MM.1S (cell line): Measurements from ENCODE around the gene DCAF10.

ENCODE experiments used
- DNase-seq: peaks from one replicate; pipeline ENCODE4 v3.0.0-alpha.2; 2015
- H2AFZ ChIP-seq: fragments of 300-600 bp; sonication (generic); 2 replicates; pipeline ENCODE4 v1.6.0; 2016; ENCODE audit warnings: antibody characterized with exemption, low read length
- H3F3A ChIP-seq: fragments of 300-600 bp; sonication (generic); 2 replicates; pipeline ENCODE4 v1.6.1; 2016; ENCODE audit warnings: mild to moderate bottlenecking, antibody characterized with exemption, low read length, moderate library complexity, mixed read lengths; ENCODE audit not compliant: insufficient read depth
- H3K27ac ChIP-seq: fragments of 300-600 bp; sonication (generic); 2 replicates; pipeline ENCODE4 v1.5.1; 2016; ENCODE audit warnings: mild to moderate bottlenecking, low read length
- H3K27me3 ChIP-seq: fragments of 300-600 bp; sonication (generic); replicated peaks from 2 replicates; pipeline ENCODE4 v1.6.0; 2016; ENCODE audit warnings: low read length; ENCODE audit not compliant: insufficient read depth
- H3K36me3 ChIP-seq: fragments of 300-600 bp; sonication (generic); replicated peaks from 2 replicates; pipeline ENCODE4 v1.6.1; 2016; ENCODE audit warnings: mild to moderate bottlenecking, low read length, mixed read lengths; ENCODE audit not compliant: insufficient read depth
- H3K4me1 ChIP-seq: fragments of 300-600 bp; sonication (generic); 2 replicates; pipeline ENCODE4 v1.6.1; 2016; ENCODE audit warnings: low read length, mixed read lengths
- H3K4me2 ChIP-seq: fragments of 300-600 bp; sonication (generic); 2 replicates; pipeline ENCODE4 v1.6.0; 2016; ENCODE audit warnings: low read depth, low read length
- H3K4me3 ChIP-seq: fragments of 300-600 bp; sonication (generic); 2 replicates; pipeline ENCODE4 v1.5.1; 2016; ENCODE audit warnings: low read length, mixed read lengths
- H3K79me2 ChIP-seq: fragments of 300-600 bp; sonication (generic); 2 replicates; pipeline ENCODE4 v1.6.1; 2016; ENCODE audit warnings: mixed run types, low read length, mixed read lengths
- H3K9ac ChIP-seq: fragments of 300-600 bp; sonication (generic); 2 replicates; pipeline ENCODE4 v1.6.1; 2016; ENCODE audit warnings: low read length, mixed read lengths
- H3K9me2 ChIP-seq: fragments of 300-600 bp; sonication (generic); replicated peaks from 2 replicates; pipeline ENCODE4 v1.6.1; 2016; ENCODE audit warnings: mild to moderate bottlenecking, low read length, mixed read lengths; ENCODE audit not compliant: insufficient read depth
- H3K9me3 ChIP-seq: fragments of 300-600 bp; sonication (generic); replicated peaks from 2 replicates; pipeline ENCODE4 v1.6.1; 2016; ENCODE audit warnings: mild to moderate bottlenecking, low read length, mixed read lengths; ENCODE audit not compliant: insufficient read depth
- H4K20me1 ChIP-seq: fragments of 300-600 bp; sonication (generic); 2 replicates; pipeline ENCODE4 v1.6.1; 2016; ENCODE audit warnings: mild to moderate bottlenecking, low read length, moderate library complexity, mixed read lengths; ENCODE audit not compliant: insufficient read depth
- CTCF ChIP-seq: fragments of 300-600 bp; sonication (generic); IDR thresholded peaks from 2 replicates; pipeline ENCODE4 v1.5.1; 2016; ENCODE audit warnings: antibody characterized with exemption, low read length, mixed read lengths
- EZH2 ChIP-seq: fragments of 300-600 bp; sonication (generic); optimal IDR thresholded peaks from 2 replicates; pipeline ENCODE3; 2017; ENCODE audit warnings: low read depth, mild to moderate bottlenecking, antibody characterized with exemption, low read length, mixed read lengths
- EZH2phosphoT487 ChIP-seq: fragments of 300-600 bp; sonication (generic); IDR thresholded peaks from 2 replicates; pipeline ENCODE4 v1.6.1; 2018; ENCODE audit warnings: antibody characterized with exemption, low read length

Gene DCAF10

DNA sequence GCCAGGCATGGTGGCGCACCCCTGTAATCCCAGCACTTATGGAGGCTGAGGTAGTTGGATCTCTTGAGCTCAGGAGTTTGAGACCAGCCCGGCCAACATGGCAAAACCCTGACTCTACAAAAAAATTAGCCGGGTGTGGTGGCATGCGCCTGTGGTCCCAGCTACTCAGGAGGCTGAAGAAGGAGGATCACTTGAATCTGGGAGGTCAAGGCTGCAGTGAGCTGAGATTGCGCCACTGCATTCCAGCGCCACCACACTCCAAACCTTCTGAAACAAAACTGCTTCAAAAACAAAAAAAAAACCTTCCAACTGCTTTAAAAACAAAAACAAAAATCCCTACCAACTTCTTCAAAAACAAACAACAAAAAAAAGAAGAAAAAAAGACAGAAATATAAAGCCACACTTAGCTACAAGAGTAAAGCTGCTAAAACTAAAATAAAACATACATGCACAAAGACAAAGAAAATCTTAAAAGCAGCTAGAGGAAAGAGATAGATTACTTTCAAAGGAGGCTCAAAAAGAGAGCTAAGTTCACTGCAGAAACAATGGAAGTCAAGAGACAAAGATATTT lies 11.4 kb downstream of the DCAF10 start:
- no peak for DNase-seq
- H3K9me3 ChIP-seq = no peaks in the 10 kb centered on the region
- no peak overlapping the region for H3K27ac ChIP-seq
- no peak overlapping the region for H2AFZ ChIP-seq
- no peaks in the 10 kb centered on the region for H4K20me1 ChIP-seq
- no peak overlapping the region for H3K4me3 ChIP-seq
- H3K9me2 ChIP-seq = no peaks in the 10 kb centered on the region
- H3K36me3 ChIP-seq = no peaks in the 10 kb centered on the region
- no peaks in the 10 kb centered on the region for H3F3A ChIP-seq
- no peak overlapping the region for H3K4me2 ChIP-seq
- H3K4me1 ChIP-seq = no peaks in the 10 kb centered on the region
- H3K9ac ChIP-seq = no peak overlapping the region
- TF ChIP-seq EZH2 (no peak), CTCF (no peak), EZH2phosphoT487 (no peak)
- H3K27me3 ChIP-seq = no peaks in the 10 kb centered on the region
- H3K79me2 ChIP-seq = peaks cover 42% of the 10 kb centered on the region

GRCh38 chr9:37812773-37813379 lies 12.3 kb downstream of the DCAF10 start:
- TF ChIP-seq CTCF (no peak), EZH2 (no peak), EZH2phosphoT487 (no peak)
- Histone ChIP-seq H3F3A (no peaks in the 10 kb centered on the region), H3K4me2 (no peak overlapping the region), H3K36me3 (no peaks in the 10 kb centered on the region), H3K9ac (no peak overlapping the region), H3K4me3 (no peak overlapping the region), H3K9me2 (no peaks in the 10 kb centered on the region), H3K9me3 (no peaks in the 10 kb centered on the region), H4K20me1 (no peaks in the 10 kb centered on the region), H3K27ac (no peak overlapping the region), H3K27me3 (no peaks in the 10 kb centered on the region), H3K4me1 (no peaks in the 10 kb centered on the region), H2AFZ (no peak overlapping the region), H3K79me2 (peaks cover 43% of the 10 kb centered on the region)
- DNase-seq = no peak

- no peak overlapping the region for H2AFZ ChIP-seq
- H3K79me2 ChIP-seq = peaks cover 17% of the 10 kb centered on the region; the same call in 1 of the 2 replicates
- H3K4me1 ChIP-seq = peaks cover 18% of the 10 kb centered on the region
- H3K9ac ChIP-seq = no peak overlapping the region
- no peaks in the 10 kb centered on the region for H3K27me3 ChIP-seq
- no peaks in the 10 kb centered on the region for H4K20me1 ChIP-seq
- TF ChIP-seq EZH2 (no peak), CTCF (no peak), EZH2phosphoT487 (no peak)
- peak overlapping the region; percentile 4; the same call in 1 of the 2 replicates for H3K4me2 ChIP-seq
- no peak for DNase-seq
- no peaks in the 10 kb centered on the region for H3K9me3 ChIP-seq
- H3K4me3 ChIP-seq = no peak overlapping the region
- no peaks in the 10 kb centered on the region for H3K36me3 ChIP-seq
- peak overlapping the region; percentile 25; the same call in 1 of the 2 replicates for H3K27ac ChIP-seq
- H3K9me2 ChIP-seq = no peaks in the 10 kb centered on the region
- H3F3A ChIP-seq = peaks cover 28% of the 10 kb centered on the region
These were observed 18.3 kb downstream of the DCAF10 start for GRCh38 chr9:37818849-37819248.
